GM19025 (cell line): ENCODE results near the gene COG1.
"Not testable (repeated sequence)": the region's sequence is repeated elsewhere in the genome, so short reads cannot be mapped to it uniquely, and the experiment has no call there.

Experiments used
- ATAC-seq: cut with Tn5 transposase; IDR thresholded peaks from one replicate; pipeline ENCODE4 v1.9.1; 2021; ENCODE audit warnings: mild to moderate bottlenecking, low read depth, moderate library complexity; ENCODE audit not compliant: unreplicated experiment

COG1 gene, protein sequence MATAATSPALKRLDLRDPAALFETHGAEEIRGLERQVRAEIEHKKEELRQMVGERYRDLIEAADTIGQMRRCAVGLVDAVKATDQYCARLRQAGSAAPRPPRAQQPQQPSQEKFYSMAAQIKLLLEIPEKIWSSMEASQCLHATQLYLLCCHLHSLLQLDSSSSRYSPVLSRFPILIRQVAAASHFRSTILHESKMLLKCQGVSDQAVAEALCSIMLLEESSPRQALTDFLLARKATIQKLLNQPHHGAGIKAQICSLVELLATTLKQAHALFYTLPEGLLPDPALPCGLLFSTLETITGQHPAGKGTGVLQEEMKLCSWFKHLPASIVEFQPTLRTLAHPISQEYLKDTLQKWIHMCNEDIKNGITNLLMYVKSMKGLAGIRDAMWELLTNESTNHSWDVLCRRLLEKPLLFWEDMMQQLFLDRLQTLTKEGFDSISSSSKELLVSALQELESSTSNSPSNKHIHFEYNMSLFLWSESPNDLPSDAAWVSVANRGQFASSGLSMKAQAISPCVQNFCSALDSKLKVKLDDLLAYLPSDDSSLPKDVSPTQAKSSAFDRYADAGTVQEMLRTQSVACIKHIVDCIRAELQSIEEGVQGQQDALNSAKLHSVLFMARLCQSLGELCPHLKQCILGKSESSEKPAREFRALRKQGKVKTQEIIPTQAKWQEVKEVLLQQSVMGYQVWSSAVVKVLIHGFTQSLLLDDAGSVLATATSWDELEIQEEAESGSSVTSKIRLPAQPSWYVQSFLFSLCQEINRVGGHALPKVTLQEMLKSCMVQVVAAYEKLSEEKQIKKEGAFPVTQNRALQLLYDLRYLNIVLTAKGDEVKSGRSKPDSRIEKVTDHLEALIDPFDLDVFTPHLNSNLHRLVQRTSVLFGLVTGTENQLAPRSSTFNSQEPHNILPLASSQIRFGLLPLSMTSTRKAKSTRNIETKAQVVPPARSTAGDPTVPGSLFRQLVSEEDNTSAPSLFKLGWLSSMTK

DNA sequence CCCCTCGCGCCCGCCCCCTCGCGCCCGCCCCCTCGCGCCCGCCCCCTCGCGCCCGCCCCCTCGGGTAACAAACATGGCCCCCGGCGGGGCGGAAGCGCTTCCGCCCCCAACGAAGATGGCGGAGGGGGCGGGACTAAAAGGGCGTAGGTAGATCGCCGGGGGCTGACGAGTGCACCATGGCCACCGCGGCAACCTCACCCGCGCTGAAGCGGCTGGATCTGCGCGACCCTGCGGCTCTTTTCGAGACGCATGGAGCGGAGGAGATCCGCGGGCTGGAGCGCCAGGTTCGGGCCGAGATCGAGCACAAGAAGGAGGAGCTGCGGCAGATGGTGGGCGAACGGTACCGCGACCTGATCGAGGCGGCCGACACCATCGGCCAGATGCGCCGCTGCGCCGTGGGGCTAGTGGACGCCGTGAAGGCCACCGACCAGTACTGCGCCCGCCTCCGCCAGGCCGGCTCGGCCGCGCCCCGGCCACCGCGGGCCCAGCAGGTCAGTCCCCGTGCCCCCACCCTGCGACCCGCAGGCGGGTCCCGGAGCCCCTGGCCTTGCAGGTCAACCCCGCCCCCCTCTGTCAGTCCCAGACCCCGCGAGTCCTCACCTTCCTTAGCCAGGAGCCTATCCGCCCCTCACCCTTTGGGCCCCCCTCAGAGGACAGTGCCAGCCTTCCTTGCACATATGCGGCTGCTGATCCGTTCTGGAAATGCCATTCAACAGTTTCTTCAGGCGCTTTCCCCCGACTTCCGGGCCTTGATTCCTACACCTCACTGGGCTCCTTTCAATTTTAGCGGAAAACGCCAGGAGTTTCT, at the start of gene COG1:
TSS of gene COG1 (plus strand) at position 162 of the 808 bp plus-strand sequence. CDS start at position 177, 15 bp downstream.
- peak; percentile 72 for ATAC-seq

DNA sequence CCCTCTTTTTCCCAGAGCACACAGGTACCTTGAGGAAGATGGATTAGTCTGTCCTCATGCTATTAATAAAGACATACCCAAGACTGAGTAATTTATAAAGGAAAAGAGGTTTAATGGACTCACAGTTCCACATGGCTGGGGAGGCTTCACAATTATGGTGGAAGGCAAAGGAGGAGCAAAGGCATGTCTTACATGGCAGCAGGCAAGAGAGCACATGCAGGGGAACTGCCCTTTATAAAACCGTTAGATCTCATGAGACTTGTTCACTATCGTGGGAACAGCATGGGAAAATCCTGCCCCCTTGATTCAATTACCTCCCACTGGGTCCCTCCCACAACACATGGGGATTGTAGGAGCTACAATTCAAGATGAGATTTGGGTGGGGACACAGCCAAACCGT, 48.6 kb upstream of the COG1 start:
- not testable (repeated sequence) for ATAC-seq

DNA sequence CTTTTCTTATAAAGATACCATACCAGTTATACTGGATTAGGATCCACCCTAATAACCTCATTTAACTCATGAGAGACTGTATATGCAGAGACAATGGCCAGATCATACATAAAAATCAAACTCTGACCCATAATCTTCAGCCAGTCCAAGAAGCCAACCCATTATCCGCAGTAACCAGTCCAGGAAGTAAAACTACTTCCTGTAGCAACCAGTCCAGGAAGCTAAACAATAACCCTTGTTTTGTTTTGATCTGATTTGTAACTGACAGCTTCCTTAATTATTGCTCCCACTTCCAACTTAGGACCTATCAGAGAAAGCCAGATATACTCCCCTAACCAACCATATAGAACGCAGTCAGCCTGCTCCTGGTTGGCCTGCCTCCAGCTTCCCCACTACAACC, 47.2 kb upstream of the COG1 start:
- no peak for ATAC-seq

DNA sequence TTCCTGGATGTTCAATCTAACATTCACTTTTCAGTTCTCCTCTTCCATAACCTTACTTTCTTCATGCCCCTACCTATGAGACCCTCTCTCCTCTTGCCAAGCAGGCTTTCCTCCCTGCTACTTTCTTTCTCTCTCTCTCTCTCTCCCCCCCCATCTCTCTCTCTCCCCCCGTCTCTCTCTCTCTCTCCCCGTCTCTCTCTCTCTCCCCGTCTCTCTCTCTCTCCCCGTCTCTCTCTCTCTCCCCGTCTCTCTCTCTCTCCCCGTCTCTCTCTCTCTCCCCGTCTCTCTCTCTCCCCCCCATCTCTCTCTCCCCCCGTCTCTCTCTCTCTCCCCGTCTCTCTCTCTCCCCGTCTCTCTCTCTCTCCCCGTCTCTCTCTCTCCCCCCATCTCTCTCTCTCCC, 45.1 kb upstream of the COG1 start:
- not testable (repeated sequence) for ATAC-seq

DNA sequence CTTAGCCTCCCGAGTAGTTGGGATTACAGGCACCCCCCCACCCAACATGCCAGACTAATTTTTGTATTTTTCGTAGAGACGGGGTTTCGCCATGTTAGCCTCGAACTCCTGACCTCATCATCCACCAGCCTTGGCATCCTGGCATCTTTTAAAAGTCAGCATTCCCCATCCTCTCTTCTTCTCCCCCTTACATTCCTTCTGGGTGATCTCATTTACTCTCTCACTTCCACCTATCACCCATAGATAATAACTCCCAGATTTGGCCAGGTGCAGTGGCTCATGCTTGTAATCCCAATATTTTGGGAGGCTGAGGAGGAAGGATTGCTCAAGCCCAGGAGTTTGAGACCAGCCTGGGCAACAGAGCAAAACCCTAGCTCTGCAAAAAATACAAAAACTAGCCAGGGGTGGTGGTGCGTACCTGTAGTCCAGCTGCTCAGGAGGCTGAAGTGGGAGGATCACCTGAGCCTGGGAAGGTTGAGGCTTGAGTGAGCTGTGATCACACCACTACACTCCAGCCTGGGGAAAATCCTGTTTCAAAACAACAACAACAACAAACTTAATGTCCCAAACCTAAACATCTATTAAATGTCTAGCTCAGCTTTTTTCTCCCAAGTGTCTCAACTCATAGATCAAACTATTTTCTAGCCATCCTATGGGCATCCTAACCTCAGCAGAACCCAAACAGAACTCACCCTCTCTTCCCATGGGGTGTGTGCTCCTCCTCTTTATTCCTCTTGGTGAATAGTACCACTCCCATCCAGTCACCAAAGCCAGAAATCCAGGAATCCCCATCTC, 44.1 kb upstream of the COG1 start:
- ATAC-seq: no peak

DNA sequence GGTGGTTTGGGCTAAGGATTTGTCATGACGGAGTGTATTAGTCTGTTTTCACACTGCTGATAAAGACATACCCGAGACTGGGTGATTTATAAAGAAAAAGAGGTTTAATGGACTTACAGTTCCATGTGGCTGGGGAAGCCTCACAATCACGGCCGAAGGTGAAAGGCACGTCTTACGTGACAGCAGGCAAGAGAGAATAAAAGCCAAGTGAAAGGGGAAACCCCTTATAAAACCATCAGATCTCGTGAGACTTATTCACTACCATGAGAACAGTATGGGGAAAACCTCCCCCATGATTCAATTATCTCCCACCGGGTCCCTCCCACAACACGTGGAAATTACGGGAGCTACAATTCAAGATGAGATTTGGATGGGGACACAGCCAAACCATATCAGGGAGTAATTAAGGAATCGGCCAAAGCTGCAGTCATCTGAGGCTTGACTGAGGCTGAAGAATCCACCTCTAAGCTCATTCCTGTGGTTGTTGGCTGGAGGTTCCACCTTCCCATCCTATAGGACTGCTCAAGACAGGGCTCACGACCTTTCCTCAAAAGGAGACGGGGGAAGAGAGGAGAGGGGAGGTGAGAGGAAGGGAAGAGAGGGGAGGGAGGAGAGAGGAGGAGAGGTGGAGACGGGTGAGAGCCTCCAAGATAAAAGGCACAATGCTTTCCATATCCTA, 42.1 kb upstream of the COG1 start:
- not testable (repeated sequence) for ATAC-seq

DNA sequence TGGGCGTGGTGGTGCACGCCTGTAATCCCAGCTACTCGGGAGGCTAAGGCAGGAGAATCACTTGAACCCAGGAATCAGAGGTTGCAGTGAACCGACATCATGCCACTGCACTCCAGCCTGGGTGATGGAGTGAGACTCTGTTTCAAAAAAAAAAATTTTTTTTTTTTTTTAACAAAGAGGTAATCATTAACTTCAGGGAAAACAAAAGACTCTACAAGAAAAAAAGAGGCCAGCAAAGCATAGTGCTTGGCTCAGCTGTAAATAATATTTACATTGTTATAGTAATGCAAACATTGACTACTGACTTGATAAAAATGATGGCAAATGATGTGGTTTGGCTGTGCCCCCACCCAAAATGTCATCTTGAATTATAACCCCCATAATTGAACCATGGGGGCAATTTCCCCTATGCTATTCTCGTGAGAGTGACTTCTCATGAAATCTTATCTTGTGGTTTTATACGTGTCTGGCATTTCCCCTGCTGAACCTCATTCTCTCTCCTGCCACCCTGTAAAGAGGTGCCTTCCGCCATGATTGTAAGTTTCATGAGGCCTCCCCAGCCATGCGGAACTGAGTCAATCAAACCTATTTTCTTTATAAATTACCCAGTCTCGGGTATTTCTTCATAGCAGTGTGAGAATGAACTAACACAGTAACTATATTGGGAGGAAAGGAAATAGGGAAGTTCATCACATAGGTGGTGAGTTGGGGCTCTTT, 40.8 kb upstream of the COG1 start:
- ATAC-seq: no peak

DNA sequence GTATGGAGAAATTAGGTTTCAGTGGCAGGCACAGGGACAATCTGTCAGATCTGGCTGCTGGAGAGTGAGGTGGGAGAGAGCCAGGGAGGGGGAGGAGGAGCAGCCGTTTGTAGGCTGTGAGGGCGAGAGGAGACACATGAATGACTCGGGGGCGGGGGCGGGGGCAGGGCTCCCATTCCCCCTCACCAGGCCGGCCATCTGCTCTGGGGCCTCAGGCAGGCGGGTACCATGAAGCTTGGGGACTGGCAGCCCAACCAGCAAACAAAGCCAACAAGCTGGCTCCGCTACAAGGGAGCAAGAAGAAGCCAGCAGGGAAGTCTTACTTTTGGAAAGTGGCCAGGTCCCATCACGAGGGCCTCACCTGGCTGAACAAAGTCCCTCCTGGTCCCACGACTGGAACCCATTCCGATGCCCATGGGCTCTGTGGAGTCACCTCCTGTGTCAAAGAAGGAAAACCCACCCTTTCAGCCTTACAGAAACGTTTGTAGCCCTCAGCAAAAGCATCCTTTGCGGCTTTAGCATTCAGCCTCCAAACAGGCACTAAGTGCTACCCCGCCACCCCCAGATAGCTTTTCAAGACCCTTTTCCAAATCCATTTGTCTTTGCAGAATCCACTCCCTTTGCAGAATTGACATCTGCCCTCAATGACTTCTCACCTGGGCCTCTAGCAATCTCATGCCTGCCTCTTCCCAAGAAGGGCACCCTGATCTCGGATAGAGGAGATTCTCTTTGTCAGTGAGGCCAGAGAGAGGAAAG, 37.3 kb upstream of the COG1 start:
- no peak for ATAC-seq

DNA sequence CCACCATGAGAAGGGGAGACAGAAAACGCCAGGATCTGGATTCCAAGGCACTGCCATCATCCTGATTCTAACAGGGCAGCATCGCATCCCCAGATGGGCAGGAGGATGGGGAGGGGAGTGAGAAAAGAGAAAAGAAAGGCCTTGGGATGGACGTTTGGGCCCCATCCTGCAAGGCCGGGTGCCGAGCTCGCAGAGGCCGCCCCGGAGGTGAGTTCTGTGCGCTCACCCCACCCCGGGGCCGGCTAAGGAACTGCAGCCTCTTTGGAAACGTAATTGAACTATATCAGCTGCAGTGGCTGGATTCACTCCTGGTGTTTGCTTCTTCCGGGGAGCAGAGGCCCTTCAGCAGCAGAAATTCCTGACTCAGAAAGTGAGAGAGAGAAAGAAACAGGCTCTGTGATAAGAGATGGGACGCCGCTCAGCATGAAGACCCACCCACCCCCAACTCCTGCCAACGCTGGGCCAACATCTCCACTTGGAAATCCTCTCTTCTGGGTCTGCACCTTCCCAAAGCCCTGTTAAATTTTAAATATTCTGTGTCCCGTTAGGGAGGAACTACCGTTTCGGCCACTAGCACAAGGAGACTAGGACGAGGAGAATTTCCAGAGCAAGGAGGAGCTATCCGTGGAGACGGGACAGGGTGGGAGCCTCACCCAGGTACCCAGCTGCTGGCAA, 36.6 kb upstream of the COG1 start:
- peak; percentile 66 for ATAC-seq

DNA sequence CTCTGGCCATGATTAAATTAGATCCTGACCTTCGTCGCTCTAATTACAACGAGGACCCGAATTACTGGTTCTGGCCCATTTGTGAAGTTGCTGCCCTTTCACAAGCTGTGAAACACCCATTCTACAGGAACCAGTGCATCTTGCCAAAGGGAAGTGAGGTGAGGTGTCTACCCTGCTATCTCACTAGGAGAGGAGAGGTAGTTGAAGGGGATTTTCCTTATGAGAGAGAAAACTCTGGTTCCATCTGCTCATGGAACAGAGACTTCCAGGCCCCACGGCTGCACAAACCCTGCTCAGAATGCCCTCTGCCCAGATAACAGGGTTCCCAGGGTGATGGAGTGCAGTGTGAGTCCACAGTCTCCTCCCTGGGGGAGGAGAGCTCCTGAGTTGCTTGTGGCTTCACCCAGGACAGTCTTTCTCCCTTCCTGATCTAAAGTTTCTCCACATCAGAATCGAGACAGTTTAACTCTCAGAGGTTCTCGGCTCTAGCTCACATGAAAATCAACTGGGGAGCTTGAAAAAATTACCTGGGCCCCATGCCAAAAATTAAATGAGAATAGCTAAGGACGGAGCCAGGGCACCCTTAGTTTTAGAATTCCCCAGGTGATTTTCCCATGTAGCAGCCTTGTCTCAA, 35.9 kb upstream of the COG1 start:
- no peak for ATAC-seq

DNA sequence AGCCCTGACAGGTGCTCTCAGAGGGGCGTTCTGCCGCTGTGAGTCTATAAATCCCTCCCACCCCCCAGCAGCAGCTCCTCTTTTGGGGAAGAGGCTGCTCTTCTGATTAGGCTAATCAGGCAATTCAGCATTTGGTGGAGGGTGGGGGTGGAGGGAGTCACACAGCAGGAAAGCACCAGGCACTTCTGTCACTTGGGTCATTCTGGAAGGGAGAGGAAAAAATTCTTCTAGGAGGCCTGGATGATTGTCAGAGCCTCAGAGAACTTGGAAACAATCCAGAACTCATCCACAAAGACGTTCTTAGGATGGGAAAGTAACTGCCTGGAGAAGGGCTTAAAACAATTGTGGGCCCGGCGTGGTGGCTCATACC, 35.3 kb upstream of the COG1 start:
- ATAC-seq: no peak

DNA sequence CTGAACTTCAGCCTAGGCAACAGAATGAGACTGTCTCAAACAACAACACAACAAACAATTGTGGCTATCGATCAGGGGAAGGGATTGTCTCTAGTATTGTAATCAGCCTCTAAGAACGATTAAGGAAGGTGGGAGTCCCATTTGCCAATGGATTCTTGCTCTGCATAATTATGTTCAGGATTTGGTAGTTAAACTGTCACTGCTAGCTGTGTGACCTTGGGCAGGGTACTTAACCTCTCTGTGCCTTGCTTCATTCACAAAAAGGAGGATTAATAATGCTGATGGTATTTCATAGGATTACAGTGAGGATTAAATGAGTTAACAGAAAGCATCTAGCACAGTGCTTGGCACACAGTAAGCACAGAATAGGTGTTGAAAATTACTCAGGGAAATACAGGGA, 34.7 kb upstream of the COG1 start:
- no peak for ATAC-seq

DNA sequence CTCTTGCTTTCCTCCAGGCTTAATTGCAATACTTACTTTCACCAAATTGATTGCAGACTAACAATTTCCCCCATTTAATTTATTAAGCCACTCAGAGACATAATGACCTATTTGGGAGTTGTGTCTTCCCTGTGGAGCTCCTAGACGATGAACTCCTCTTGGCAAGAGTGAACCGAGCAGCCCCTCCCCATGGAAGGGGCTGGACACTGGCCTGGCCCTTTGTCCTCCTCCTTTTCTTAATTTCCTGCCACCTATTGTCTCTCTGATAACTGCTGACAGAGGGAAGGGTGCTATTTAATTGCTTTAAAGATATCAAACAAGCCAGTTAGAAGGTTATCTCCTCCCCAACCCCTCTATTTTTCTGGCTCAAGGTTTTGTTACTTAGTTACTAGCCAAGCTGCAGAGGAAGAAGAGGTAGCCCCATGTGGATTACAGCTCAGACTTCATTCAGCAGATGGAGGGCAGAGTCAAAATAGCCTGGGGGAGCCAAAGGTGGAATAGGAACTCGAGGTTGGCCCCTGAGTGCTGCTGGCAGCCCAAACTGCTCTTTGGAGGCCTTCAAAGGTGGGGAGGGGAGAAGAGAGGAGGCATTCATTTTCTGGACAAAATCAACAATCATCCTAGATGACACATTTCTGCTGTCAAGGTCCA, 31.8 kb upstream of the COG1 start:
- ATAC-seq: no peak

DNA sequence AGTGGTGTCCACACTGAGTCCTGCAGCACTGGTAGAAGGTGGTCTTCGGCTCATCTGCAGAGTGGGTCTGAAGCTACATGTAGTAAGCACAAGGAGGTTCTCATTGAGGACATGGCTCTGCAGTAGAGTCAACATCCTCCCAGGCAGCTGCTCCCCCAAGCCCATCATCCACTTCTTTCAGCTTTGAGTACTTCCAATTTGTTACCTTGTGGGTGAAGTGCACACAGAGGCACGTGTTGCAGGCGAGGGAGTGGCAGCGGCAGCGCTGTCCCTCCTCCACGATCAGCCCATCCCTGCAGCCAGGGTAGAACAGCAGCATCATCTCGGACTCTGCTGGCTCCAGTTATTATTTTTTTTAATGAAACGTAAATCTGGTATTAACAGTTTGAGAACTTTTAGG, 29.8 kb upstream of the COG1 start:
- no peak for ATAC-seq

DNA sequence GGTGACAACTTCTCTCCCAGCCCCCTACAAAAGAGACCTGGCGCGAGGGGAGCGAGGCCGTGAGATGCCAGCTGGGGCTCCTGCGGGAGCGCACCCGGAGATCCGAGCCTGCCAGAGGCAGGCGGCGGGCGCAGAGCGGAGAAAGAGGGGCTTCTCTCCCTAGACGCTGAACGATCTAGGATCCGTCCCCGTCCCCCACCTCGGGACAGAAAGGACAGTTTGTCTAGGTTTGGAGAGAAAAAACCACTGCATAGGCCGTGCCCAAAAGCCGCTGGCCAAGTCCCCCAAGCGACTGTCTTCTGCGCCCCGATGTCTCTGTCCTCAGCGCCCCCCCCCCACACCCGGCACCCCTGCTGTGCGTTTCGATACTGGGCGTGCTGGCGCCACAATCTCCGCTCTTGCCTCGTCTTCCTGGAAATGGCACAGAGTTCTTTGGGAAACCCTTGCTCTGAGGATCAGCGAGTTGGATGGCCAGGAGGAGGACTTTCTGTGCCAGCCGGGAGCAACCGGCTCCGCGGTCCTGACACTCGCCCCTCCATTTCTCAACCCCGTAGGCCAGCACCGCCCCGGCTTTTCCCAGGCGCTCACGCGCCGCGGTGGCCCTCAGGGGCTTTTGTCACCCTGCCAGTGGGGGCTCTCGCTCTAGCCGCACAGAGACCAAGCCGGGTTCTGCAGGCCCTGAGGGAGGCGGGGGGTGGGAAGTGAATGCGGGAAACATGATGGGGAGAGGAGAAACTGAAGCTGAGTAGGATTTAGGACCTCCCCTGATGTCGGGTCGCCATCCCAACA, 27.0 kb upstream of the COG1 start:
- no peak for ATAC-seq
